ENCODE measurements around the gene NPB.

GRCh38 chr17:81898029-81898866, 3.8 kb upstream of the NPB start:
- TF ChIP-seq CTCF (IDR thresholded peaks at IDR 0.05): no peak
- TF ChIP-seq EZH2 (IDR thresholded peaks at IDR 0.05; ENCODE audit: borderline replicate concordance, insufficient read depth, low read depth, low read length, poor library complexity, severe bottlenecking): no peak

Data from B cell (primary cell).